Activated CD8-positive, alpha-beta T cell treated with anti-CD3 and anti-CD28 coated beads, Interleukin-2, amount 10 ng/mL, durations not matched to agents 7 days and 5 days (primary cell): Measurements from ENCODE around the gene NPEPL1. TPM values are rescaled to one million over a fixed set of nuclear protein-coding genes. Genes with fewer than 3 reads are reported as not detected.
A peak's percentile ranks its signal among the peaks of the same experiment; 100 is the strongest.

Source experiments
- ATAC-seq: fragments of 150-1000 bp; cut with Tn5 transposase; one replicate; pipeline ENCODE4 v1.10.0; 2021; ENCODE audit warnings: moderate library complexity
- CTCF ChIA-PET: fragments of 350-600 bp; sonication (Branson Sonifier 250); formaldehyde crosslinking; loops from one replicate; lab custom pipeline; 2021; ENCODE audit warnings: antibody characterized with exemption; lab: Charles Lee
- POLR2A ChIA-PET: fragments of 350-600 bp; sonication (Branson Sonifier 250); formaldehyde crosslinking; loops from one replicate; lab custom pipeline; 2021; ENCODE audit warnings: antibody characterized with exemption; lab: Charles Lee
- DNase-seq: peaks from one replicate; pipeline ENCODE4 v3.0.0-alpha.2; 2020
- H3K27ac Mint-ChIP-seq: one replicate; pipeline ENCODE4 v1.8.0; 2021; ENCODE audit warnings: mild to moderate bottlenecking, mixed read lengths
- H3K27me3 Mint-ChIP-seq: one replicate; pipeline ENCODE4 v1.8.0; 2021; ENCODE audit warnings: low read depth, mixed read lengths
- H3K36me3 Mint-ChIP-seq: one replicate; pipeline ENCODE4 v1.8.0; 2021; ENCODE audit warnings: low read depth, mixed read lengths
- H3K4me1 Mint-ChIP-seq: one replicate; pipeline ENCODE4 v1.8.0; 2021; ENCODE audit warnings: low read depth, mixed read lengths
- H3K4me3 Mint-ChIP-seq: one replicate; pipeline ENCODE4 v1.8.0; 2021; ENCODE audit warnings: mild to moderate bottlenecking, mixed read lengths
- H3K9me3 Mint-ChIP-seq: one replicate; pipeline ENCODE4 v1.8.0; 2022; ENCODE audit warnings: mixed read lengths; ENCODE audit not compliant: insufficient read depth
- total RNA-seq, 2 experiments: library from RNA; stranded (reverse); gene quantifications; one replicate each; pipeline ENCODE4 v1.2.3, GENCODE V29; 2021

The NPEPL1 gene
- total RNA-seq, 2 experiments from 2014 or later = 22.9 to 26.8 TPM

- no peaks in the 10 kb centered on the region for H3K9me3 Mint-ChIP-seq
- H3K4me1 Mint-ChIP-seq = no peaks in the 10 kb centered on the region
- ChIA-PET CTCF (no interaction called here), POLR2A (no interaction called here)
- no peak for DNase-seq
- H3K36me3 Mint-ChIP-seq = peaks cover 46% of the 10 kb centered on the region
- no peak overlapping the region for H3K4me3 Mint-ChIP-seq
- no peak for ATAC-seq
- H3K27me3 Mint-ChIP-seq = no peaks in the 10 kb centered on the region
- no peak overlapping the region for H3K27ac Mint-ChIP-seq
These were observed 8.3 kb upstream of the NPEPL1 start for GRCh38 chr20:58684291-58684690.

GRCh38 chr20:58685988-58686387 is 6.6 kb upstream of the NPEPL1 start:
- no peaks in the 10 kb centered on the region for H3K27me3 Mint-ChIP-seq
- CTCF ChIA-PET = no interaction called here

GRCh38 chr20:58688414-58688813 is 4.2 kb upstream of the NPEPL1 start:
- POLR2A ChIA-PET = interaction anchor here (0.6 kb wide), 1 partner anchor 468 kb away, joined by 3 read pairs; no protein-coding TSS in a partner anchor
- no peak overlapping the region for H3K27ac Mint-ChIP-seq

More at GRCh38 chr20:58685988-58686387, 6.6 kb upstream of the NPEPL1 start:
- no peak overlapping the region for H3K4me3 Mint-ChIP-seq
- POLR2A ChIA-PET = interaction anchor here (1.1 kb wide), 1 partner anchor 29 kb away, joined by 3 read pairs; no protein-coding TSS in a partner anchor
- DNase-seq (no peak), ATAC-seq (no peak)
- peaks cover 4% of the 10 kb centered on the region for H3K4me1 Mint-ChIP-seq
- no peaks in the 10 kb centered on the region for H3K9me3 Mint-ChIP-seq
- no peak overlapping the region for H3K27ac Mint-ChIP-seq
- peaks cover 36% of the 10 kb centered on the region for H3K36me3 Mint-ChIP-seq

GRCh38 chr20:58688840-58689239 is 3.8 kb upstream of the NPEPL1 start:
- POLR2A ChIA-PET = interaction anchor here (0.5 to 0.6 kb wide), 2 partner anchors 16 to 469 kb away, joined by 3 read pairs; no protein-coding TSS in a partner anchor
- Mint-ChIP-seq H3K27ac (no peak overlapping the region), H3K4me1 (peaks cover 15% of the 10 kb centered on the region), H3K36me3 (peaks cover 27% of the 10 kb centered on the region), H3K9me3 (no peaks in the 10 kb centered on the region), H3K4me3 (no peak overlapping the region), H3K27me3 (no peaks in the 10 kb centered on the region)
- CTCF ChIA-PET = interaction anchor here (0.6 to 1.2 kb wide), 2 partner anchors 22 to 42 kb away, joined by 3 to 4 read pairs; no protein-coding TSS in a partner anchor
- DNase-seq = no peak
- no peak for ATAC-seq

More at GRCh38 chr20:58688414-58688813, 4.2 kb upstream of the NPEPL1 start:
- no peaks in the 10 kb centered on the region for H3K9me3 Mint-ChIP-seq
- CTCF ChIA-PET = no interaction called here
- H3K4me1 Mint-ChIP-seq = peaks cover 10% of the 10 kb centered on the region
- H3K27me3 Mint-ChIP-seq = no peaks in the 10 kb centered on the region
- DNase-seq (no peak), ATAC-seq (no peak)
- no peak overlapping the region for H3K4me3 Mint-ChIP-seq
- peaks cover 27% of the 10 kb centered on the region for H3K36me3 Mint-ChIP-seq

GRCh38 chr20:58690396-58691135 is 2.0 kb upstream of the NPEPL1 start:
- no peak for DNase-seq
- Mint-ChIP-seq H3K4me1 (peaks cover 20% of the 10 kb centered on the region), H3K9me3 (no peaks in the 10 kb centered on the region), H3K27me3 (no peaks in the 10 kb centered on the region), H3K36me3 (peaks cover 20% of the 10 kb centered on the region), H3K4me3 (no peak overlapping the region), H3K27ac (peak overlapping the region; percentile 1)
- POLR2A ChIA-PET = no interaction called here
- ATAC-seq = no peak
- CTCF ChIA-PET = interaction anchor here (1.2 to 1.6 kb wide), 2 partner anchors 40 to 149 kb away, joined by 3 read pairs; partner anchors contain the start of gene STX16

- ATAC-seq = no peak
- Mint-ChIP-seq H3K36me3 (peaks cover 14% of the 10 kb centered on the region), H3K27ac (peak overlapping the region; percentile 76), H3K4me1 (peaks cover 20% of the 10 kb centered on the region), H3K9me3 (no peaks in the 10 kb centered on the region), H3K4me3 (peak overlapping the region; percentile 23), H3K27me3 (no peaks in the 10 kb centered on the region)
- no peak for DNase-seq
- POLR2A ChIA-PET = interaction anchor here (0.7 to 4.0 kb wide), 2 partner anchors 25 to 40 kb away, joined by 3 to 33 read pairs; partner anchors contain the start of gene STX16
- CTCF ChIA-PET = interaction anchor here (0.7 to 1.5 kb wide), 5 partner anchors 10 to 481 kb away, joined by 3 to 4 read pairs (median 3); partner anchors contain the start of gene STX16
These were observed 624 bp upstream of the NPEPL1 start for GRCh38 chr20:58691773-58692578.

- peak overlapping the region; percentile 79 for H3K27ac Mint-ChIP-seq
- DNase-seq (no peak), ATAC-seq (no peak)
- no peaks in the 10 kb centered on the region for H3K27me3 Mint-ChIP-seq
- POLR2A ChIA-PET = interaction anchor here (4.0 kb wide), 1 partner anchor 42 kb away, joined by 33 read pairs; the partner anchor contains the start of gene STX16
- CTCF ChIA-PET = interaction anchor here (0.8 to 2.9 kb wide), 2 partner anchors 43 to 46 kb away, joined by 3 to 13 read pairs; partner anchors contain the start of gene STX16
- no peaks in the 10 kb centered on the region for H3K9me3 Mint-ChIP-seq
- peak overlapping the region; percentile 72 for H3K4me3 Mint-ChIP-seq
- peaks cover 14% of the 10 kb centered on the region for H3K36me3 Mint-ChIP-seq
- peaks cover 23% of the 10 kb centered on the region for H3K4me1 Mint-ChIP-seq
These were observed 816 bp downstream of the NPEPL1 start for GRCh38 chr20:58693226-58694006.

- H3K27me3 Mint-ChIP-seq = no peaks in the 10 kb centered on the region
- H3K4me3 Mint-ChIP-seq = peak overlapping the region; percentile 72
- no peaks in the 10 kb centered on the region for H3K9me3 Mint-ChIP-seq
- H3K36me3 Mint-ChIP-seq = peaks cover 11% of the 10 kb centered on the region
- POLR2A ChIA-PET = interaction anchor here (4.0 kb wide), 1 partner anchor 43 kb away, joined by 33 read pairs; the partner anchor contains the start of gene STX16
- CTCF ChIA-PET = interaction anchor here (2.9 kb wide), 1 partner anchor 44 kb away, joined by 13 read pairs; the partner anchor contains the start of gene STX16
- H3K27ac Mint-ChIP-seq = no peak overlapping the region
- DNase-seq (no peak), ATAC-seq (no peak)
- H3K4me1 Mint-ChIP-seq = peaks cover 23% of the 10 kb centered on the region
These were observed 1.9 kb downstream of the NPEPL1 start for GRCh38 chr20:58694241-58695083.

- CTCF ChIA-PET = interaction anchor here (2.9 kb wide), 1 partner anchor 45 kb away, joined by 13 read pairs; the partner anchor contains the start of gene STX16
- ATAC-seq (no peak), DNase-seq (no peak)
- POLR2A ChIA-PET = interaction anchor here (0.6 to 4.0 kb wide), 2 partner anchors 13 to 44 kb away, joined by 3 to 33 read pairs; partner anchors contain the start of gene STX16
- H3K27me3 Mint-ChIP-seq = no peaks in the 10 kb centered on the region
- H3K4me3 Mint-ChIP-seq = no peak overlapping the region
- H3K9me3 Mint-ChIP-seq = no peaks in the 10 kb centered on the region
- H3K27ac Mint-ChIP-seq = no peak overlapping the region
- peaks cover 9% of the 10 kb centered on the region for H3K36me3 Mint-ChIP-seq
- peaks cover 23% of the 10 kb centered on the region for H3K4me1 Mint-ChIP-seq
These were observed 2.6 kb downstream of the NPEPL1 start for GRCh38 chr20:58695084-58695722.
